ENCODE data around the gene ZNF143.

The ZNF143 gene

GRCh38 chr11:9561279-9561982, 100.6 kb downstream of the ZNF143 start:
- H3K4me1 Mint-ChIP-seq (ENCODE audit: low read depth) = peaks cover 9% of the 10 kb centered on the region
- no peak overlapping the region for H3K27ac Mint-ChIP-seq
- peaks cover 28% of the 10 kb centered on the region for H3K36me3 Mint-ChIP-seq
- no peak overlapping the region for H3K4me3 Mint-ChIP-seq
- H3K27me3 Mint-ChIP-seq = no peaks in the 10 kb centered on the region
- H3K9me3 Mint-ChIP-seq (ENCODE audit: low read depth) = peaks cover 22% of the 10 kb centered on the region

- H3K4me1 Mint-ChIP-seq (ENCODE audit: low read depth) = peaks cover 10% of the 10 kb centered on the region
- no peak overlapping the region for H3K27ac Mint-ChIP-seq
- H3K9me3 Mint-ChIP-seq (ENCODE audit: low read depth) = peaks cover 22% of the 10 kb centered on the region
- H3K27me3 Mint-ChIP-seq = no peaks in the 10 kb centered on the region
- H3K4me3 Mint-ChIP-seq = no peak overlapping the region
- peaks cover 20% of the 10 kb centered on the region for H3K36me3 Mint-ChIP-seq
These were observed 101.9 kb downstream of the ZNF143 start for GRCh38 chr11:9562716-9563115.

GRCh38 chr11:9563196-9563730, 102.5 kb downstream of the ZNF143 start:
- peaks cover 20% of the 10 kb centered on the region for H3K36me3 Mint-ChIP-seq
- no peak overlapping the region for H3K27ac Mint-ChIP-seq
- peaks cover 22% of the 10 kb centered on the region for H3K9me3 Mint-ChIP-seq (ENCODE audit: low read depth)
- no peaks in the 10 kb centered on the region for H3K27me3 Mint-ChIP-seq
- no peak overlapping the region for H3K4me3 Mint-ChIP-seq
- peaks cover 10% of the 10 kb centered on the region for H3K4me1 Mint-ChIP-seq (ENCODE audit: low read depth)

GRCh38 chr11:9565822-9566560, 105.2 kb downstream of the ZNF143 start:
- Mint-ChIP-seq H3K4me3 (peak overlapping the region; percentile 46), H3K27ac (peak overlapping the region; percentile 84), H3K9me3 (ENCODE audit: low read depth) (peaks cover 12% of the 10 kb centered on the region), H3K27me3 (no peaks in the 10 kb centered on the region), H3K4me1 (ENCODE audit: low read depth) (peaks cover 13% of the 10 kb centered on the region), H3K36me3 (peaks cover 11% of the 10 kb centered on the region)

GRCh38 chr11:9566561-9567063, 105.8 kb downstream of the ZNF143 start:
- H3K4me1 Mint-ChIP-seq (ENCODE audit: low read depth) = peaks cover 14% of the 10 kb centered on the region
- H3K9me3 Mint-ChIP-seq (ENCODE audit: low read depth) = peaks cover 6% of the 10 kb centered on the region
- H3K4me3 Mint-ChIP-seq = no peak overlapping the region
- H3K36me3 Mint-ChIP-seq = peaks cover 5% of the 10 kb centered on the region
- peaks cover 3% of the 10 kb centered on the region for H3K27me3 Mint-ChIP-seq
- no peak overlapping the region for H3K27ac Mint-ChIP-seq

GRCh38 chr11:9567401-9567800, 106.6 kb downstream of the ZNF143 start:
- Mint-ChIP-seq H3K27me3 (peaks cover 4% of the 10 kb centered on the region), H3K27ac (no peak overlapping the region), H3K9me3 (ENCODE audit: low read depth) (no peaks in the 10 kb centered on the region), H3K36me3 (no peaks in the 10 kb centered on the region), H3K4me3 (no peak overlapping the region), H3K4me1 (ENCODE audit: low read depth) (peaks cover 18% of the 10 kb centered on the region)

- Mint-ChIP-seq H3K4me1 (ENCODE audit: low read depth) (peaks cover 18% of the 10 kb centered on the region), H3K9me3 (ENCODE audit: low read depth) (no peaks in the 10 kb centered on the region), H3K27ac (peak overlapping the region; percentile 41), H3K4me3 (no peak overlapping the region), H3K27me3 (peaks cover 4% of the 10 kb centered on the region), H3K36me3 (no peaks in the 10 kb centered on the region)
These were observed 107.5 kb downstream of the ZNF143 start for GRCh38 chr11:9568161-9568853.

- H3K27me3 Mint-ChIP-seq = peaks cover 4% of the 10 kb centered on the region
- H3K4me1 Mint-ChIP-seq (ENCODE audit: low read depth) = peaks cover 18% of the 10 kb centered on the region
- no peak overlapping the region for H3K4me3 Mint-ChIP-seq
- no peak overlapping the region for H3K27ac Mint-ChIP-seq
- no peaks in the 10 kb centered on the region for H3K9me3 Mint-ChIP-seq (ENCODE audit: low read depth)
- no peaks in the 10 kb centered on the region for H3K36me3 Mint-ChIP-seq
These were observed 108.2 kb downstream of the ZNF143 start for GRCh38 chr11:9568854-9569587.

- Mint-ChIP-seq H3K4me3 (no peak overlapping the region), H3K9me3 (ENCODE audit: low read depth) (no peaks in the 10 kb centered on the region), H3K36me3 (no peaks in the 10 kb centered on the region), H3K27ac (no peak overlapping the region), H3K4me1 (ENCODE audit: low read depth) (peaks cover 18% of the 10 kb centered on the region), H3K27me3 (peaks cover 4% of the 10 kb centered on the region)
These were observed 108.9 kb downstream of the ZNF143 start for GRCh38 chr11:9569588-9570164.

- Mint-ChIP-seq H3K27me3 (peaks cover 6% of the 10 kb centered on the region), H3K27ac (no peak overlapping the region), H3K9me3 (ENCODE audit: low read depth) (no peaks in the 10 kb centered on the region), H3K4me3 (no peak overlapping the region), H3K4me1 (ENCODE audit: low read depth) (peaks cover 26% of the 10 kb centered on the region), H3K36me3 (peaks cover 3% of the 10 kb centered on the region)
These were observed 109.7 kb downstream of the ZNF143 start for GRCh38 chr11:9570313-9571025.

- H3K27me3 Mint-ChIP-seq = peaks cover 6% of the 10 kb centered on the region
- no peaks in the 10 kb centered on the region for H3K9me3 Mint-ChIP-seq (ENCODE audit: low read depth)
- peak overlapping the region; percentile 81 for H3K4me3 Mint-ChIP-seq
- H3K36me3 Mint-ChIP-seq = peaks cover 8% of the 10 kb centered on the region
- no peak overlapping the region for H3K27ac Mint-ChIP-seq
- peaks cover 25% of the 10 kb centered on the region for H3K4me1 Mint-ChIP-seq (ENCODE audit: low read depth)
These were observed 110.4 kb downstream of the ZNF143 start for GRCh38 chr11:9571071-9571762.

- peaks cover 8% of the 10 kb centered on the region for H3K27me3 Mint-ChIP-seq
These were observed 110.9 kb downstream of the ZNF143 start for GRCh38 chr11:9571763-9572115.

GRCh38 chr11:9573052-9573774, 112.4 kb downstream of the ZNF143 start, which contains the start of gene WEE1:
TSS of gene WEE1 (plus strand) at chr11:9573670. CDS start at chr11:9573934, 264 bp downstream.
- peak within 1 kb of the TSS; percentile 58 for H3K27ac Mint-ChIP-seq
- H3K4me1 Mint-ChIP-seq (ENCODE audit: low read depth) = peaks cover 24% of the 10 kb centered on the region
- H3K9me3 Mint-ChIP-seq (ENCODE audit: low read depth) = no peaks in the 10 kb centered on the region
- peak within 1 kb of the TSS; percentile 92 for H3K4me3 Mint-ChIP-seq
- H3K36me3 Mint-ChIP-seq = peaks cover 11% of the 10 kb centered on the region
- peaks cover 8% of the 10 kb centered on the region for H3K27me3 Mint-ChIP-seq

More at GRCh38 chr11:9571763-9572115, 110.9 kb downstream of the ZNF143 start:
- H3K9me3 Mint-ChIP-seq (ENCODE audit: low read depth) = no peaks in the 10 kb centered on the region
- H3K27ac Mint-ChIP-seq = no peak overlapping the region
- peaks cover 22% of the 10 kb centered on the region for H3K4me1 Mint-ChIP-seq (ENCODE audit: low read depth)
- peaks cover 11% of the 10 kb centered on the region for H3K36me3 Mint-ChIP-seq
- peak overlapping the region; percentile 81 for H3K4me3 Mint-ChIP-seq

All from activated naive CD8-positive, alpha-beta T cell (primary cell).